Measurements from ENCODE around the gene CSF1R.

Gene CSF1R

GRCh38 chr5:150065346-150065745 lies 21.0 kb downstream of the CSF1R start:
- Mint-ChIP-seq H3K9me3 (no peaks in the 10 kb centered on the region), H3K27me3 (peaks cover 32% of the 10 kb centered on the region), H3K36me3 (no peaks in the 10 kb centered on the region), H3K27ac (peak overlapping the region; percentile 28), H3K4me3 (no peak overlapping the region), H3K4me1 (peaks cover 20% of the 10 kb centered on the region)
- DNase-seq = peak; percentile 19
- CTCF ChIA-PET = interaction anchor here (1.0 kb wide), 1 partner anchor 153 kb away, joined by 3 read pairs; no protein-coding TSS in a partner anchor

DNA sequence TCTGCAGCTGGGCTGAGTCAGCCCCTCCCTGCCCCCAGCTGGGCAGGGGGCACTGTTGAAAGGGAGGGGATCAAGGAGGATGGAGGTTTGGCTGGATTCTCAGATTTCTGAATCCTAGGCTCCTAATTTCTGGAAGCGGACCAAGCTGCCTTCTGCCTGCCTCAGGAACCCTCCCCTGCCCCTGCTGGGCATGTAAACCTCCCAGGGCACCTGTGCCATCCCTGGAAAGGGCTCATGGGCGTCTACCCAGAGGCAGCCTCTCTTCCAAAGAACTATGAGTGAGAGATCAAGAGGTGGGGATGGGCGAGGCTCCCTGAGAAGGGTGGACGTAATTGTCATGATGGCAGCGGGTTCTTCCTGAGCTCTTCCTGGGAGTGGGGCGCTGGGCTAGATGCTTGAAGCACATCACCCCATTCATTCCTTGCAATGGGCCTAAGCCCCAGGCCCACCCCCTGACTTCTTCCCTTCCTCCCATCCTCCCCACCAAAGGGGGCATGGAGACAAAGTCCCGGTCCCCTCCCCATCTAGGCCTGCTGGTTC lies 21.6 kb downstream of the CSF1R start:
- DNase-seq = peak; percentile 3
- Mint-ChIP-seq H3K4me1 (peaks cover 20% of the 10 kb centered on the region), H3K27ac (no peak overlapping the region), H3K36me3 (no peaks in the 10 kb centered on the region), H3K4me3 (no peak overlapping the region), H3K9me3 (no peaks in the 10 kb centered on the region), H3K27me3 (peaks cover 32% of the 10 kb centered on the region)
- CTCF ChIA-PET = interaction anchor here (0.6 to 1.4 kb wide), 4 partner anchors 16 to 153 kb away, joined by 3 read pairs; no protein-coding TSS in a partner anchor

- peaks cover 20% of the 10 kb centered on the region for H3K4me1 Mint-ChIP-seq
- DNase-seq = peak; percentile 7
- peaks cover 32% of the 10 kb centered on the region for H3K27me3 Mint-ChIP-seq
- H3K27ac Mint-ChIP-seq = no peak overlapping the region
- no peaks in the 10 kb centered on the region for H3K36me3 Mint-ChIP-seq
- CTCF ChIA-PET = interaction anchor here (1.0 to 1.4 kb wide), 2 partner anchors 15 to 59 kb away, joined by 3 read pairs; no protein-coding TSS in a partner anchor
- H3K9me3 Mint-ChIP-seq = no peaks in the 10 kb centered on the region
- H3K4me3 Mint-ChIP-seq = no peak overlapping the region
Observed at GRCh38 chr5:150063638-150064037, 22.7 kb downstream of the CSF1R start.

DNA sequence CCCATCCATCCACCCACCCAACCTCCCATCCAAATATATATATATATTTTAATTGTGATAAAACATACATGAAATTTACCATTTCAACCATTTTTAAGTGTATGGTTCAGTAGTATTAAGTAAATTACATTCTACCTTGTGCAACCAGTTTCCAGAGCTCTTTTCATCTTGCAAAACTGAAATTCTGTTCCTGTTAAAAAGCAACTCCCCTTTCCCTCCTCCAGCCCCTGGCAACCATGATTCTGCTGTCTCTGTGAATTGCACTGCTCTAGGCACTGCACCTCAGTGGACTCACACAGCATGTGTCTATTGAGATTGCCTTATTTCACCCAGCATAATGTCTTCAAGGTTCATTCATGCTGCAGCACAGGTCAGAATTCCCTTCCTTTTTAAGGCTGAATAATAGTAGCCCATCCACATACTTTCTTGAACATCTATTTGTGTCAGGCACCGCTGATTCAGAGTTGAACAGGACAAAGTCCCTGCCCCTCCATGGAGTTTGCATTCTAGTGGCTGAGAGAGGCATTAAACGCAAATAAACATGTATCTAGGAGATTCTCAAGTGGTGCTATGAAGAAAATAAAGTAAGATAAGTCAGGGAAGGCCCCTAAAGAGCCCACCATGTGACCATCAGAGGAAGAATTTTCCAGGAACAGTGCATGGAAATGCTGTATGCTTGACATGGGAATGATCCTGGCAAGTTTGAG lies 24.0 kb downstream of the CSF1R start:
- H3K4me3 Mint-ChIP-seq = no peak overlapping the region
- H3K9me3 Mint-ChIP-seq = no peaks in the 10 kb centered on the region
- CTCF ChIA-PET = no interaction called here
- peaks cover 15% of the 10 kb centered on the region for H3K4me1 Mint-ChIP-seq
- peak; percentile 3 for DNase-seq
- no peak overlapping the region for H3K27ac Mint-ChIP-seq
- H3K27me3 Mint-ChIP-seq = peaks cover 32% of the 10 kb centered on the region
- no peaks in the 10 kb centered on the region for H3K36me3 Mint-ChIP-seq

DNA sequence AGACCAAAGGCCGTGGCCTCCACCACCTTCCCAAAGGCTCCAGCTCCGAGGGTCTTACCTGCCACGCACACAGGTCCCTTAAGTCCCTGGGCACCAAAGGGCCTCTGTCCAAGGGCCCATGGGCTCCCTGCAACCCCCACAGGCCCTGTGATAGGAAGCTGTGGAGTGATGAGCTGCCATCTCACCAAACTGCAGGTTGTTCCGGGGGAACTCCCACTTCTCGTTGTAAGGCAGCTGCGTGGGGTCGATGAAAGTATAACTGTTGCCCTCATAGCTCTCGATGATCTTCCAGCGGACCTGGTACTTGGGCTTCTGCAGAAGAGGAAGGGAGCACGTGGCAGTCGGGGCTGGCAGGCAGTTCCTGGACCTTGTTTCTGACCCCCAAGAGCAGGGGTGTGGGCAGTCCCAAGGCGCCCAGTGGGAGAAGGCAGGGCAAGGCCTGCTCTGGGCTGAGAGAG lies 24.8 kb downstream of the CSF1R start:
- Mint-ChIP-seq H3K36me3 (no peaks in the 10 kb centered on the region), H3K27ac (no peak overlapping the region), H3K4me1 (peaks cover 7% of the 10 kb centered on the region), H3K9me3 (no peaks in the 10 kb centered on the region), H3K4me3 (no peak overlapping the region), H3K27me3 (peaks cover 28% of the 10 kb centered on the region)
- CTCF ChIA-PET = no interaction called here
- peak; percentile 17 for DNase-seq

DNA sequence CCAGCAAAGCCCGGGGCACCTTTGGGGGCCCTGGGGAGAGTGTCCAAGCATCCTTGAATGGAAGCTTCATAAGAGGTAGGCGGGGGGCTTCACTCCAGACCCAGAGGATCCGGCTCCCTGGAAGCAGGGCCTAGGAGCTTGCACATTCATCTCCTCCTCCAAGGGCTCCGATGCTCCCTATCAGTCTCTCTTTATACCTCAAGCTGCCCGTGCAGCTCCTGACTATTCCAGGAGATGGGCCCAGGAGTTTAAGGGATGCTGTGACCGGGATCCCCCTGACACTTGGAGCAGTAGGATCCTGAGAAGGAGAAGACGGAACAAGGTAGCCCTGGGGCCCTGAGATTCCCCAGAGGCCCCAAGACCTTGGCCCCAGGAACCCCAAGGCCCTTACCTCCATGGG lies 25.9 kb downstream of the CSF1R start:
- Mint-ChIP-seq H3K4me3 (no peak overlapping the region), H3K36me3 (no peaks in the 10 kb centered on the region), H3K9me3 (no peaks in the 10 kb centered on the region), H3K27ac (no peak overlapping the region), H3K27me3 (peaks cover 26% of the 10 kb centered on the region), H3K4me1 (peaks cover 2% of the 10 kb centered on the region)
- peak; percentile 2 for DNase-seq
- CTCF ChIA-PET = interaction anchor here (0.9 kb wide), 1 partner anchor 11 kb away, joined by 3 read pairs; no protein-coding TSS in a partner anchor

- CTCF ChIA-PET = interaction anchor here (0.6 kb wide), 1 partner anchor 335 kb away, joined by 3 read pairs; no protein-coding TSS in a partner anchor
- Mint-ChIP-seq H3K27ac (no peak overlapping the region), H3K27me3 (peaks cover 18% of the 10 kb centered on the region), H3K36me3 (no peaks in the 10 kb centered on the region), H3K9me3 (no peaks in the 10 kb centered on the region), H3K4me1 (peaks cover 2% of the 10 kb centered on the region), H3K4me3 (no peak overlapping the region)
- DNase-seq = peak; percentile 15
Observed at GRCh38 chr5:150059623-150060022, 26.7 kb downstream of the CSF1R start.

DNA sequence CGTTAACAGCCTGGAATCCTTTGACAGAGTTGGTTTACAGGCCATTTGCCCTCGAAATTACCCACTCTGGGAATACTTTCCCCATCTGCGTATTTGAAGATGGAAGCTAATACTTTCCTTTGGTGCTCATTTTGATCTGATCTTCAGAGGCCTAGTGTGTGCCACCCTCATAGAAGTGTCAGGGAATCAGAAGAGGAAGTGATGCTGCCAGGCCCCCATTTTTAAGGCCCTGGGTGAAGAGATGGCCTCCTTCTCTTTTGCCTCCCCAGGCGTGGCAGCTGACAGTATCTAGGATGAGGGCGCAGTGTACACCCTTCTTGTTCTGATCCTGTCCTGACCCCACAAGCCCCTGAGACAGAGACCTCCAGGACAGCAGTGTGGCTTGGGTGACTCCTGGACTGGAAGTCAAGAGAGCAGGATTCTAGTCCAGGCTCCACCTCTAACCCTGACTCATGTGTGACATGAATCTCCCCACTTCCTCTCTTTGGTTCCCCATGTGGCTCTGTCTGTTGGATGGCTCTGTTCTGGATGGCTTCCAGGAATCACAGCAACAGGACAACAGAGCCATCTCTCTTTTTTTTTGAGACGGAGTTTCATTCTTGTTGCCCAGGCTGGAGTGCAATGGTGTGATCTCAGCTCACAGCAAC lies 27.8 kb downstream of the CSF1R start:
- Mint-ChIP-seq H3K4me3 (no peak overlapping the region), H3K4me1 (peaks cover 2% of the 10 kb centered on the region), H3K27me3 (peaks cover 10% of the 10 kb centered on the region), H3K36me3 (peaks cover 6% of the 10 kb centered on the region), H3K27ac (no peak overlapping the region), H3K9me3 (no peaks in the 10 kb centered on the region)
- peak; percentile 19 for DNase-seq
- CTCF ChIA-PET = no interaction called here

GRCh38 chr5:150057996-150058395 lies 28.4 kb downstream of the CSF1R start:
- peaks cover 7% of the 10 kb centered on the region for H3K36me3 Mint-ChIP-seq
- CTCF ChIA-PET = no interaction called here
- peaks cover 2% of the 10 kb centered on the region for H3K4me1 Mint-ChIP-seq
- H3K9me3 Mint-ChIP-seq = no peaks in the 10 kb centered on the region
- DNase-seq = peak; percentile 13
- H3K4me3 Mint-ChIP-seq = no peak overlapping the region
- peaks cover 4% of the 10 kb centered on the region for H3K27me3 Mint-ChIP-seq
- no peak overlapping the region for H3K27ac Mint-ChIP-seq

GRCh38 chr5:150057511-150057910 lies 28.8 kb downstream of the CSF1R start:
- H3K36me3 Mint-ChIP-seq = peaks cover 12% of the 10 kb centered on the region
- CTCF ChIA-PET = no interaction called here

DNA sequence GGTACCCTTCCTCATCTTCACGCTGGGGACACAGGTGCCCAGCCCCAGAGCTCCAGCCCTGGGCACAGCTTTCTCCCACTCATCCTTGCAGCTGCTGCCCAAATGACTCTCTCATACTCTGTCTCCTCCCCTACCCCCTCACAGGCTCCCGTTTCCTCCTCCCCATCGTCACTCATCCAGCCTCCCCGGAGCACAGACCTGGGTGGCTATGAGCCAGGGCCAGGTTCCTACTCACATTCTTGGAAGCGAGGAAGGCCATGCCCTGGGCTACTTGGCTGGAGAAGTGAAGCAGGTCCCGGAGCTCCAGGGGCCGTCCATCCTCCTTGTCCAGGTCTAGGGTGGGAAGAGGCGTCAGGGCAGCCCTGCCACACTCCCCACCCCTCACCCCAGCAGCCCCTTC lies 29.3 kb downstream of the CSF1R start:
- DNase-seq = peak; percentile 15
- H3K27ac Mint-ChIP-seq = no peak overlapping the region
- peaks cover 12% of the 10 kb centered on the region for H3K36me3 Mint-ChIP-seq
- CTCF ChIA-PET = no interaction called here
- H3K27me3 Mint-ChIP-seq = peaks cover 4% of the 10 kb centered on the region
- H3K4me3 Mint-ChIP-seq = no peak overlapping the region
- peaks cover 2% of the 10 kb centered on the region for H3K4me1 Mint-ChIP-seq
- H3K9me3 Mint-ChIP-seq = no peaks in the 10 kb centered on the region

More at GRCh38 chr5:150057511-150057910, 28.8 kb downstream of the CSF1R start:
- peaks cover 4% of the 10 kb centered on the region for H3K27me3 Mint-ChIP-seq
- H3K4me1 Mint-ChIP-seq = peaks cover 2% of the 10 kb centered on the region
- H3K4me3 Mint-ChIP-seq = no peak overlapping the region
- peak; percentile 10 for DNase-seq
- H3K27ac Mint-ChIP-seq = peak overlapping the region; percentile 56
- H3K9me3 Mint-ChIP-seq = no peaks in the 10 kb centered on the region

GRCh38 chr5:150056075-150056443 lies 30.3 kb downstream of the CSF1R start:
- peaks cover 4% of the 10 kb centered on the region for H3K27me3 Mint-ChIP-seq
- H3K9me3 Mint-ChIP-seq = no peaks in the 10 kb centered on the region
- H3K4me1 Mint-ChIP-seq = peaks cover 2% of the 10 kb centered on the region
- H3K27ac Mint-ChIP-seq = no peak overlapping the region
- H3K4me3 Mint-ChIP-seq = no peak overlapping the region
- CTCF ChIA-PET = no interaction called here
- peak; percentile 16 for DNase-seq
- peaks cover 21% of the 10 kb centered on the region for H3K36me3 Mint-ChIP-seq

DNA sequence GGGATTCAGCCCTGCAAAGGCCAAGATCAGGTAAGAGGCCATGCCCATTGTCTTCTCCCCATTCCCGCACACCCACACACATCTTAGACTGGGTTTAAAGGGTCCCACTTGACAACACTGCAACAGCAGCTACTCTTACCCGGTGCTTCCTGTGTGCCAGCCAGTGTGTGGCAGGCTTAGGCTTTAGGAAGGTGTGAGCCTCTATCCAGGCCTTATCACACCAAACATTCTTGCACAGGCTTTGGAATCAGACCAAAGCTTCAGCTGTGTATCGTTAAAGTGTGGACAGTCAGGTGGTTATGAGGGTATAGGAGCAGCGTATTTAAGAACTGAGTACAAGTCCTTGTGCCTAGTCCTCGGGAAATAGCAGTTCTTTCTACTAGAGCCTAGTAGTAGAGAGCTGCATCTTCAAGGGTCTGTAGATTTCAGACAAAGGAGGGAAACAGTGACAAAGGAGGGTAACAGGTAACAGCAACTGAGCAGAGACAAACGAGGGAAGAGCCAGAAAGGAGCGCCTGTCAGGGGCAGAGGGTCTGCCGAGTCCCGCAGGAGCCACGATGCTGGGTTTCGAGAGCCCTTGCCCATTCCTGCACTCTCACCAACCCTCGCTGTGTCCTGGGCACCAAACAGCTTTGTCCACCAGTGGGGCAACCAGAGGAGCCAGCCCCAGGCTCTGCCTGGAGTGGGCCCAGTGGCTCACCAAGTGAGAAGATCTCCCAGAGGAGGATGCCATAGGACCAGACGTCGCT lies 30.9 kb downstream of the CSF1R start:
- Mint-ChIP-seq H3K27me3 (no peaks in the 10 kb centered on the region), H3K36me3 (peaks cover 25% of the 10 kb centered on the region), H3K4me1 (peaks cover 2% of the 10 kb centered on the region), H3K27ac (no peak overlapping the region), H3K4me3 (no peak overlapping the region), H3K9me3 (no peaks in the 10 kb centered on the region)
- DNase-seq = peak; percentile 14
- CTCF ChIA-PET = no interaction called here

- peak; percentile 1 for DNase-seq
- CTCF ChIA-PET = interaction anchor here (0.7 kb wide), 1 partner anchor 248 kb away, joined by 3 read pairs; no protein-coding TSS in a partner anchor
- no peaks in the 10 kb centered on the region for H3K9me3 Mint-ChIP-seq
- H3K36me3 Mint-ChIP-seq = peaks cover 28% of the 10 kb centered on the region
- no peak overlapping the region for H3K4me3 Mint-ChIP-seq
- peaks cover 2% of the 10 kb centered on the region for H3K4me1 Mint-ChIP-seq
- no peaks in the 10 kb centered on the region for H3K27me3 Mint-ChIP-seq
- no peak overlapping the region for H3K27ac Mint-ChIP-seq
Observed at GRCh38 chr5:150054569-150054968, 31.8 kb downstream of the CSF1R start.

Data from activated naive CD4-positive, alpha-beta T cell treated with anti-CD3 and anti-CD28 coated beads, Interleukin-2, amount 10 ng/mL, durations not matched to agents 7 days and 5 days (primary cell).